OCI-LY7 (cell line): ENCODE results near the gene FSHR. TPM values are rescaled to one million over a fixed set of nuclear protein-coding genes. Genes with fewer than 3 reads are reported as not detected.

Experiments
- BruUV-seq: library from RNA; stranded (reverse); fragments of 400-500 nt; replicated peaks from 2 replicates; lab custom pipeline; 2021; lab: Mats Ljungman, UMichigan
- CTCF ChIA-PET: fragments of 300-600 bp; sonication (Branson Sonifier 250); formaldehyde crosslinking; loops from one replicate; lab custom pipeline; 2022; ENCODE audit warnings: antibody characterized with exemption; ENCODE audit not compliant: unreplicated experiment; lab: Charles Lee
- POLR2A ChIA-PET: fragments of 300-600 bp; sonication (Branson Sonifier 250); formaldehyde crosslinking; loops from one replicate; lab custom pipeline; 2022; ENCODE audit warnings: antibody characterized with exemption; lab: Charles Lee
- DNase-seq: peaks from one replicate; pipeline ENCODE4 v3.0.0-alpha.2; 2015; ENCODE audit warnings: low spot score
- H2AFZ ChIP-seq: fragments of 200-600 bp; sonication (generic), shearing (Covaris generic); 2 replicates; pipeline ENCODE4 v1.6.1; 2014; ENCODE audit warnings: mild to moderate bottlenecking, antibody characterized with exemption, low read length, moderate library complexity
- H3K27ac ChIP-seq: fragments of 200-600 bp; sonication (generic); 2 replicates; pipeline ENCODE4 v1.5.1; 2014; ENCODE audit warnings: mixed run types, low read depth, mild to moderate bottlenecking, moderate library complexity, low read length, inconsistent platforms; ENCODE audit not compliant: poor library complexity, severe bottlenecking
- H3K36me3 ChIP-seq: fragments of 200-600 bp; sonication (generic); 2 replicates; pipeline ENCODE4 v1.6.1; 2014; ENCODE audit warnings: mild to moderate bottlenecking, antibody characterized with exemption, low read length, moderate library complexity, mixed read lengths; ENCODE audit not compliant: insufficient read depth
- H3K4me1 ChIP-seq: fragments of 200-600 bp; sonication (generic); 2 replicates; pipeline ENCODE4 v1.5.1; 2014; ENCODE audit warnings: mild to moderate bottlenecking, low read length; ENCODE audit not compliant: insufficient read depth, poor library complexity, severe bottlenecking
- H3K4me2 ChIP-seq: fragments of 200-600 bp; sonication (generic); 2 replicates; pipeline ENCODE4 v1.6.1; 2014; ENCODE audit warnings: mild to moderate bottlenecking, low read length
- H3K4me3 ChIP-seq: fragments of 200-600 bp; sonication (generic); 2 replicates; pipeline ENCODE4 v1.5.1; 2014; ENCODE audit warnings: mild to moderate bottlenecking, low read depth, low read length; ENCODE audit not compliant: poor library complexity, severe bottlenecking
- H3K79me2 ChIP-seq: fragments of 200-600 bp; sonication (generic); 2 replicates; pipeline ENCODE4 v1.6.1; 2016; ENCODE audit warnings: low read depth, mild to moderate bottlenecking, low read length, moderate library complexity, mixed read lengths; ENCODE audit not compliant: insufficient read depth
- H3K9me2 ChIP-seq: fragments of 200-600 bp; sonication (generic); 2 replicates; pipeline ENCODE4 v1.6.1; 2016; ENCODE audit warnings: mild to moderate bottlenecking, low read length, mixed read lengths; ENCODE audit not compliant: insufficient read depth
- H3K9me3 ChIP-seq: fragments of 200-600 bp; sonication (generic); 2 replicates; pipeline ENCODE4 v1.6.1; 2014; ENCODE audit warnings: mild to moderate bottlenecking, mixed run types, low read length, mixed read lengths
- H4K20me1 ChIP-seq: fragments of 200-600 bp; sonication (generic); 2 replicates; pipeline ENCODE4 v1.6.1; 2014; ENCODE audit warnings: mild to moderate bottlenecking, antibody characterized with exemption, low read length, moderate library complexity, mixed read lengths; ENCODE audit not compliant: insufficient read depth
- EZH2phosphoT487 ChIP-seq: fragments of 200-600 bp; sonication (generic); IDR thresholded peaks from 2 replicates; pipeline ENCODE4 v1.6.1; 2018; ENCODE audit warnings: low read depth, borderline replicate concordance, mild to moderate bottlenecking, mixed run types, antibody characterized with exemption, low read length, moderate library complexity, mixed read lengths
- intact Hi-C: fragments of 100-400 bp; cut with micrococcal nuclease; formaldehyde crosslinking; loops from one replicate; pipeline ENCODE4 v1.10.0; 2022; ENCODE audit not compliant: unreplicated experiment
- total RNA-seq, 2 experiments: library from RNA; depleted of rRNA in 1 of 2; stranded (reverse); fragments of >200 nt in 1 of 2; shearing (Covaris generic) in 1 of 2; gene quantifications; 2 replicates each; pipeline ENCODE4 v1.2.3, GENCODE V29; 2014 to 2022
- TF ChIP-seq, protein P1 (sequence below): fragments of 200-600 bp; sonication (generic); conservative IDR thresholded peaks from 2 replicates; pipeline ENCODE4 v1.5.1; 2014; ENCODE audit warnings: mild to moderate bottlenecking, antibody characterized with exemption, low read length, moderate library complexity, mixed read lengths

Gene FSHR
- total RNA-seq, 2 experiments from 2014 or later, result not detected

DNA sequence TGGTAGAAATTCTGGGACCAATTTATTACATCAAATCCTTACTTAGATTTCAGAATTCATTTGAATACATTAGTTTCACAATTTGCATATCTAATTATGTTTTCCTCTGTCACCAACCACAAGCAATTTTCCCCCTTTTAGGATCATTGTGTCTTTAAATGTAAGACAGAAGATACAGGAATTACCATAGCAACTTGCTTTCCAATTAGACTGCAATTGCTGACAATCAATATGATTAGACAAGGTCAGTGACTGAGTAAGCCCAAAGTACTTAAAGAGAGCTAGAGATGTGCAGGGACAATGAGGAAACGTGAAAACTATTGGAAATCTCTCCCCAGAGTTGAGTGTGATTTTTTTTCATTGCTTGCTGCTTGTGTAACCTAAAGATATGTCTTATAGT is 121.4 kb downstream of the FSHR start:
- TF ChIP-seq EZH2phosphoT487, result no peak
- TF ChIP-seq, protein P1, sequence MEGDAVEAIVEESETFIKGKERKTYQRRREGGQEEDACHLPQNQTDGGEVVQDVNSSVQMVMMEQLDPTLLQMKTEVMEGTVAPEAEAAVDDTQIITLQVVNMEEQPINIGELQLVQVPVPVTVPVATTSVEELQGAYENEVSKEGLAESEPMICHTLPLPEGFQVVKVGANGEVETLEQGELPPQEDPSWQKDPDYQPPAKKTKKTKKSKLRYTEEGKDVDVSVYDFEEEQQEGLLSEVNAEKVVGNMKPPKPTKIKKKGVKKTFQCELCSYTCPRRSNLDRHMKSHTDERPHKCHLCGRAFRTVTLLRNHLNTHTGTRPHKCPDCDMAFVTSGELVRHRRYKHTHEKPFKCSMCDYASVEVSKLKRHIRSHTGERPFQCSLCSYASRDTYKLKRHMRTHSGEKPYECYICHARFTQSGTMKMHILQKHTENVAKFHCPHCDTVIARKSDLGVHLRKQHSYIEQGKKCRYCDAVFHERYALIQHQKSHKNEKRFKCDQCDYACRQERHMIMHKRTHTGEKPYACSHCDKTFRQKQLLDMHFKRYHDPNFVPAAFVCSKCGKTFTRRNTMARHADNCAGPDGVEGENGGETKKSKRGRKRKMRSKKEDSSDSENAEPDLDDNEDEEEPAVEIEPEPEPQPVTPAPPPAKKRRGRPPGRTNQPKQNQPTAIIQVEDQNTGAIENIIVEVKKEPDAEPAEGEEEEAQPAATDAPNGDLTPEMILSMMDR, result no peak
- no peak overlapping the region for H3K4me2 ChIP-seq
- BruUV-seq, result no TSS peak
- H3K27ac ChIP-seq, result no peak overlapping the region
- ChIA-PET CTCF (no interaction called here), POLR2A (no interaction called here)
- no peak overlapping the region for H2AFZ ChIP-seq
- no peaks in the 10 kb centered on the region for H3K9me2 ChIP-seq
- intact Hi-C loops, result no loop called here
- no peak overlapping the region for H3K4me3 ChIP-seq
- no peaks in the 10 kb centered on the region for H3K79me2 ChIP-seq
- no peaks in the 10 kb centered on the region for H3K4me1 ChIP-seq
- H3K36me3 ChIP-seq, result no peaks in the 10 kb centered on the region
- no peak for DNase-seq
- no peaks in the 10 kb centered on the region for H3K9me3 ChIP-seq
- no peaks in the 10 kb centered on the region for H4K20me1 ChIP-seq

DNA sequence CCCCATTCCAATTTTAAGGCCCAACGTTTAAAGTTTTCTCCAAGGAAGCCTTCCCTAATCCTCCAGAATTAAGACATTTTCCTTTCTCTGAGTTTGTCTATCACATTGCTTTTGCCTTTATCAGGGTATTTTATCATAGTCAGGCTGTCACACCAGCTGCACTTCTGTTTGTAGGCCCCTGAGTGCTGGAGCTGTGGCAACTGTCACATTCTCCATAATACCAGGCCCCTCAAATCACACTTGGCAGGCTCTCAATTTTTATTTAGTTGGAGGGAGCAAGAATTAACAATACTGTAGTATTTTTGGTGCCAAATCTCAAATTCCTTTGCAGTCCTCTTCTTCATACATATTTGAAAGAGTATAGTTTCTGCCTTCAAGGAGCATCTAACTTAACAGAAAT is 122.2 kb downstream of the FSHR start:
- no peak overlapping the region for H3K4me3 ChIP-seq
- no peaks in the 10 kb centered on the region for H3K9me3 ChIP-seq
- TF ChIP-seq EZH2phosphoT487, result no peak
- TF ChIP-seq, protein P1, result no peak
- no TSS peak for BruUV-seq
- H3K4me1 ChIP-seq, result no peaks in the 10 kb centered on the region
- H4K20me1 ChIP-seq, result no peaks in the 10 kb centered on the region
- H3K9me2 ChIP-seq, result no peaks in the 10 kb centered on the region
- no peak for DNase-seq
- no peak overlapping the region for H3K27ac ChIP-seq
- no peak overlapping the region for H2AFZ ChIP-seq
- intact Hi-C loops, result no loop called here
- no peaks in the 10 kb centered on the region for H3K36me3 ChIP-seq
- POLR2A ChIA-PET, result no interaction called here
- CTCF ChIA-PET, result no interaction called here
- no peak overlapping the region for H3K4me2 ChIP-seq
- H3K79me2 ChIP-seq, result no peaks in the 10 kb centered on the region

DNA sequence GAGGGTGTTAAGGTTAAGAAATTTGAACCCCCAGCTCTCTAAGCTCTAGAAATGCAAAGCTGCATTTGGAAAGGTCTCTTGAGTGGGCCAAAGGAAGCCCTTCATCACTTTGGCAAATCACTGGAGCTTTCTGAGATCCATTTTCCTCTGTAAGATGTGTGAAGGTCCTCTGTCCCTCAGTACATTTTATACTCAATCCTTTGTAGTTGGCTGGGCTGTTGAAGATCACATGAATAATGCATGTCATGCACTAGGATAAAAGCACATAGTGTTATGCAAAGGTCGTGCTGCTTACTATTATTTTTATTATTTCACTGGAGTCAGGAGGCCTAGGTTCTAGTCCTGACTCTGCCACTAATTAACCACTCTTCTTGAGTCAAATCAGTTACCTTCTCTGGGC is 124.9 kb downstream of the FSHR start:
- no peak overlapping the region for H3K4me3 ChIP-seq
- CTCF ChIA-PET, result no interaction called here
- no TSS peak for BruUV-seq
- H3K79me2 ChIP-seq, result no peaks in the 10 kb centered on the region
- no peaks in the 10 kb centered on the region for H3K9me2 ChIP-seq
- no peaks in the 10 kb centered on the region for H3K36me3 ChIP-seq
- intact Hi-C loops, result no loop called here
- TF ChIP-seq, protein P1, result no peak
- no peak for TF ChIP-seq EZH2phosphoT487
- no peaks in the 10 kb centered on the region for H4K20me1 ChIP-seq
- no peak overlapping the region for H3K4me2 ChIP-seq
- no peak overlapping the region for H2AFZ ChIP-seq
- POLR2A ChIA-PET, result no interaction called here
- H3K27ac ChIP-seq, result no peak overlapping the region
- no peaks in the 10 kb centered on the region for H3K9me3 ChIP-seq
- H3K4me1 ChIP-seq, result no peaks in the 10 kb centered on the region
- no peak for DNase-seq
